ENCODE results near the gene ASPRV1. TPM values are rescaled to one million over a fixed set of nuclear protein-coding genes. Genes with fewer than 3 reads are reported as not detected.
A peak's percentile ranks its signal among the peaks of the same experiment; 100 is the strongest.

The ASPRV1 gene
- total and polyA plus RNA-seq, 3 experiments from 2014 or later, result 0.64 to 0.99 (median 0.77) TPM

GRCh38 chr2:69985216-69985615 lies 23.8 kb upstream of the ASPRV1 start:
- Mint-ChIP-seq H3K4me1 (peaks cover 0 to 5% (median 0%) of the 10 kb centered on the region in 3 donors), H3K27ac (peak overlapping the region in 1 of 8 donors; percentile 91), H3K9me3 (no peaks in the 10 kb centered on the region), H3K4me3 (no peak overlapping the region), H3K36me3 (peaks cover 0 to 1% (median 0%) of the 10 kb centered on the region in 3 donors), H3K27me3 (no peaks in the 10 kb centered on the region)
- Histone ChIP-seq H3K27me3 (ENCODE audit: insufficient read depth, low read length, poor library complexity, severe bottlenecking) (no peaks in the 10 kb centered on the region), H3K27ac (ENCODE audit: low read depth, low read length) (no peak overlapping the region), H3K4me1 (ENCODE audit: insufficient read depth, low read length) (no peaks in the 10 kb centered on the region), H3K36me3 (ENCODE audit: insufficient read depth, low read length) (no peaks in the 10 kb centered on the region), H3K4me3 (ENCODE audit: low read length) (no peak overlapping the region), H3K9me3 (ENCODE audit: low read length) (no peaks in the 10 kb centered on the region)
- ChIA-PET CTCF (no interaction called here), POLR2A (no interaction called here)
- DNase-seq, result no peak

- Histone ChIP-seq H3K9me3 (ENCODE audit: low read length) (no peaks in the 10 kb centered on the region), H3K4me3 (ENCODE audit: low read length) (no peak overlapping the region), H3K36me3 (ENCODE audit: insufficient read depth, low read length) (no peaks in the 10 kb centered on the region), H3K4me1 (ENCODE audit: insufficient read depth, low read length) (no peaks in the 10 kb centered on the region), H3K27ac (ENCODE audit: low read depth, low read length) (no peak overlapping the region), H3K27me3 (ENCODE audit: insufficient read depth, low read length, poor library complexity, severe bottlenecking) (no peaks in the 10 kb centered on the region)
- POLR2A ChIA-PET, result no interaction called here
- Mint-ChIP-seq H3K4me1 (peaks cover 0 to 4% (median 0%) of the 10 kb centered on the region in 3 donors), H3K9me3 (no peaks in the 10 kb centered on the region), H3K27me3 (no peaks in the 10 kb centered on the region), H3K27ac (peak overlapping the region in 2 of 8 donors; percentile 72 to 83), H3K4me3 (no peak overlapping the region), H3K36me3 (peaks cover 0 to 1% (median 0%) of the 10 kb centered on the region in 3 donors)
- CTCF ChIA-PET, result no interaction called here
- DNase-seq, result no peak
These were observed 22.0 kb upstream of the ASPRV1 start for GRCh38 chr2:69983392-69983966.

- Histone ChIP-seq H3K4me1 (ENCODE audit: insufficient read depth, low read length) (peaks cover 6% of the 10 kb centered on the region), H3K4me3 (ENCODE audit: low read length) (no peak overlapping the region), H3K27me3 (ENCODE audit: insufficient read depth, low read length, poor library complexity, severe bottlenecking) (no peaks in the 10 kb centered on the region), H3K36me3 (ENCODE audit: insufficient read depth, low read length) (no peaks in the 10 kb centered on the region), H3K27ac (ENCODE audit: low read depth, low read length) (no peak overlapping the region), H3K9me3 (ENCODE audit: low read length) (no peaks in the 10 kb centered on the region)
- peak overlapping the region in 1 of 8 donors; percentile 43 for H3K27ac Mint-ChIP-seq
- H3K4me3 Mint-ChIP-seq, result no peak overlapping the region
- POLR2A ChIA-PET, result interaction anchor here (0.5 kb wide), 1 partner anchor 155 kb away, joined by 3 read pairs; no protein-coding TSS in a partner anchor
- peaks cover 0 to 1% (median 0%) of the 10 kb centered on the region in 3 donors for H3K36me3 Mint-ChIP-seq
- no peak for DNase-seq
- no peaks in the 10 kb centered on the region for H3K9me3 Mint-ChIP-seq
- no peaks in the 10 kb centered on the region for H3K27me3 Mint-ChIP-seq
- H3K4me1 Mint-ChIP-seq, result peaks cover 5 to 12% (median 11%) of the 10 kb centered on the region in 3 donors
- CTCF ChIA-PET, result no interaction called here
These were observed 18.7 kb upstream of the ASPRV1 start for GRCh38 chr2:69979902-69980807.

GRCh38 chr2:69977906-69978482 lies 16.6 kb upstream of the ASPRV1 start:
- POLR2A ChIA-PET, result no interaction called here
- no peaks in the 10 kb centered on the region for H3K27me3 Mint-ChIP-seq
- CTCF ChIA-PET, result no interaction called here

GRCh38 chr2:69977186-69977585 lies 15.8 kb upstream of the ASPRV1 start:
- DNase-seq, result no peak
- POLR2A ChIA-PET, result no interaction called here
- Mint-ChIP-seq H3K9me3 (no peaks in the 10 kb centered on the region), H3K27me3 (no peaks in the 10 kb centered on the region), H3K4me3 (no peak overlapping the region), H3K4me1 (peaks cover 5 to 12% (median 11%) of the 10 kb centered on the region in 3 donors), H3K27ac (no peak overlapping the region), H3K36me3 (peaks cover 0 to 2% (median 0%) of the 10 kb centered on the region in 3 donors)
- no peak overlapping the region for H3K27ac ChIP-seq (ENCODE audit: low read depth, low read length)
- H3K9me3 ChIP-seq (ENCODE audit: low read length), result no peaks in the 10 kb centered on the region
- peaks cover 6% of the 10 kb centered on the region for H3K4me1 ChIP-seq (ENCODE audit: insufficient read depth, low read length)
- H3K27me3 ChIP-seq (ENCODE audit: insufficient read depth, low read length, poor library complexity, severe bottlenecking), result no peaks in the 10 kb centered on the region
- no peak overlapping the region for H3K4me3 ChIP-seq (ENCODE audit: low read length)
- H3K36me3 ChIP-seq (ENCODE audit: insufficient read depth, low read length), result no peaks in the 10 kb centered on the region
- CTCF ChIA-PET, result no interaction called here

More at GRCh38 chr2:69977906-69978482, 16.6 kb upstream of the ASPRV1 start:
- H3K4me3 ChIP-seq (ENCODE audit: low read length), result no peak overlapping the region
- peak overlapping the region in 1 of 8 donors; percentile 17 for H3K27ac Mint-ChIP-seq
- no peaks in the 10 kb centered on the region for H3K9me3 Mint-ChIP-seq
- H3K4me3 Mint-ChIP-seq, result no peak overlapping the region
- H3K4me1 ChIP-seq (ENCODE audit: insufficient read depth, low read length), result peaks cover 6% of the 10 kb centered on the region
- no peaks in the 10 kb centered on the region for H3K36me3 Mint-ChIP-seq
- H3K9me3 ChIP-seq (ENCODE audit: low read length), result no peaks in the 10 kb centered on the region
- no peak for DNase-seq
- H3K4me1 Mint-ChIP-seq, result peaks cover 5 to 12% (median 11%) of the 10 kb centered on the region in 3 donors
- H3K36me3 ChIP-seq (ENCODE audit: insufficient read depth, low read length), result no peaks in the 10 kb centered on the region
- H3K27me3 ChIP-seq (ENCODE audit: insufficient read depth, low read length, poor library complexity, severe bottlenecking), result no peaks in the 10 kb centered on the region
- H3K27ac ChIP-seq (ENCODE audit: low read depth, low read length), result peak overlapping the region; percentile 65

GRCh38 chr2:69975853-69976462 lies 14.5 kb upstream of the ASPRV1 start:
- Mint-ChIP-seq H3K4me1 (peaks cover 5 to 12% (median 11%) of the 10 kb centered on the region in 3 donors), H3K9me3 (no peaks in the 10 kb centered on the region), H3K27ac (peak overlapping the region in 1 of 8 donors; percentile 74), H3K36me3 (peaks cover 0 to 2% (median 0%) of the 10 kb centered on the region in 3 donors), H3K4me3 (no peak overlapping the region), H3K27me3 (no peaks in the 10 kb centered on the region)
- Histone ChIP-seq H3K9me3 (ENCODE audit: low read length) (no peaks in the 10 kb centered on the region), H3K4me3 (ENCODE audit: low read length) (no peak overlapping the region), H3K4me1 (ENCODE audit: insufficient read depth, low read length) (peaks cover 6% of the 10 kb centered on the region), H3K36me3 (ENCODE audit: insufficient read depth, low read length) (no peaks in the 10 kb centered on the region), H3K27ac (ENCODE audit: low read depth, low read length) (peak overlapping the region; percentile 73), H3K27me3 (ENCODE audit: insufficient read depth, low read length, poor library complexity, severe bottlenecking) (no peaks in the 10 kb centered on the region)
- POLR2A ChIA-PET, result no interaction called here
- CTCF ChIA-PET, result no interaction called here
- no peak for DNase-seq

- Mint-ChIP-seq H3K27me3 (no peaks in the 10 kb centered on the region), H3K4me3 (peak overlapping the region in 1 of 7 donors; percentile 70), H3K9me3 (no peaks in the 10 kb centered on the region), H3K27ac (peak overlapping the region in 1 of 8 donors; percentile 74), H3K4me1 (peaks cover 5 to 12% (median 11%) of the 10 kb centered on the region in 3 donors), H3K36me3 (peaks cover 0 to 2% (median 0%) of the 10 kb centered on the region in 3 donors)
- H3K9me3 ChIP-seq (ENCODE audit: low read length), result no peaks in the 10 kb centered on the region
- DNase-seq, result no peak
- CTCF ChIA-PET, result no interaction called here
- peaks cover 6% of the 10 kb centered on the region for H3K4me1 ChIP-seq (ENCODE audit: insufficient read depth, low read length)
- H3K4me3 ChIP-seq (ENCODE audit: low read length), result no peak overlapping the region
- POLR2A ChIA-PET, result no interaction called here
- H3K27ac ChIP-seq (ENCODE audit: low read depth, low read length), result peak overlapping the region; percentile 73
- H3K27me3 ChIP-seq (ENCODE audit: insufficient read depth, low read length, poor library complexity, severe bottlenecking), result no peaks in the 10 kb centered on the region
- H3K36me3 ChIP-seq (ENCODE audit: insufficient read depth, low read length), result no peaks in the 10 kb centered on the region
These were observed 13.9 kb upstream of the ASPRV1 start for GRCh38 chr2:69975136-69975852.
